Gastroesophageal sphincter (tissue), 3 donors: ENCODE data around the gene DPF3.

Source experiments
- CTCF ChIP-seq, 4 experiments: fragments of 200-600 bp in 2 of 4; fragments of 450-650 bp in 2 of 4; sonication (generic) in 1 of 4; IDR thresholded peaks; one replicate each; pipeline ENCODE4 v1.5.1; 2017 to 2019; ENCODE audit warnings: antibody characterized with exemption in 4 of 4, mild to moderate bottlenecking in 2 of 4, moderate library complexity in 2 of 4
- POLR2A ChIP-seq, 2 donors: fragments of 450-650 bp; IDR thresholded peaks; one replicate each; pipeline ENCODE4 v1.6.1; 2017; ENCODE audit warnings: antibody characterized with exemption in 2 of 2, mild to moderate bottlenecking in 2 of 2, moderate library complexity in 1 of 2
- POLR2AphosphoS5 ChIP-seq: sonication (generic); formaldehyde crosslinking; IDR thresholded peaks from one replicate; pipeline ENCODE4 v1.6.1; 2017; ENCODE audit warnings: antibody characterized with exemption

GRCh38 chr14:72630374-72630773 is 263.5 kb downstream of the DPF3 start:
- TF ChIP-seq POLR2A (IDR thresholded peaks at IDR 0.05) (no peak), CTCF (IDR thresholded peaks at IDR 0.05) (no peak), POLR2AphosphoS5 (no peak)
